Measurements from ENCODE around the gene ZBTB2. TPM values are rescaled to one million over a fixed set of nuclear protein-coding genes. Genes with fewer than 3 reads are reported as not detected.

ZBTB2 gene
- total RNA-seq, 2 donors from 2014 or later = 5.3 to 8.4 TPM

- Histone ChIP-seq H3K4me3 (no peak overlapping the region), H3K27me3 (replicated peaks; ENCODE audit: insufficient read depth) (no peaks in the 10 kb centered on the region), H3K36me3 (peaks cover 2% of the 10 kb centered on the region), H3K4me1 (ENCODE audit: control insufficient read depth in 1 of 2, low read depth in 2 of 2) (no peaks in the 10 kb centered on the region), H3K9me3 (no peaks in the 10 kb centered on the region), H3K27ac (no peak overlapping the region)
- DNase-seq (ENCODE audit: low spot score) (no peak), ATAC-seq (ENCODE audit: insufficient number of reproducible peaks, low FRiP score, low read depth) (no peak)
- TF ChIP-seq, protein P1, sequence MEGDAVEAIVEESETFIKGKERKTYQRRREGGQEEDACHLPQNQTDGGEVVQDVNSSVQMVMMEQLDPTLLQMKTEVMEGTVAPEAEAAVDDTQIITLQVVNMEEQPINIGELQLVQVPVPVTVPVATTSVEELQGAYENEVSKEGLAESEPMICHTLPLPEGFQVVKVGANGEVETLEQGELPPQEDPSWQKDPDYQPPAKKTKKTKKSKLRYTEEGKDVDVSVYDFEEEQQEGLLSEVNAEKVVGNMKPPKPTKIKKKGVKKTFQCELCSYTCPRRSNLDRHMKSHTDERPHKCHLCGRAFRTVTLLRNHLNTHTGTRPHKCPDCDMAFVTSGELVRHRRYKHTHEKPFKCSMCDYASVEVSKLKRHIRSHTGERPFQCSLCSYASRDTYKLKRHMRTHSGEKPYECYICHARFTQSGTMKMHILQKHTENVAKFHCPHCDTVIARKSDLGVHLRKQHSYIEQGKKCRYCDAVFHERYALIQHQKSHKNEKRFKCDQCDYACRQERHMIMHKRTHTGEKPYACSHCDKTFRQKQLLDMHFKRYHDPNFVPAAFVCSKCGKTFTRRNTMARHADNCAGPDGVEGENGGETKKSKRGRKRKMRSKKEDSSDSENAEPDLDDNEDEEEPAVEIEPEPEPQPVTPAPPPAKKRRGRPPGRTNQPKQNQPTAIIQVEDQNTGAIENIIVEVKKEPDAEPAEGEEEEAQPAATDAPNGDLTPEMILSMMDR (IDR thresholded peaks at IDR 0.05) = no peak
Measured at GRCh38 chr6:151338651-151339200, 52.6 kb downstream of the ZBTB2 start.

DNA sequence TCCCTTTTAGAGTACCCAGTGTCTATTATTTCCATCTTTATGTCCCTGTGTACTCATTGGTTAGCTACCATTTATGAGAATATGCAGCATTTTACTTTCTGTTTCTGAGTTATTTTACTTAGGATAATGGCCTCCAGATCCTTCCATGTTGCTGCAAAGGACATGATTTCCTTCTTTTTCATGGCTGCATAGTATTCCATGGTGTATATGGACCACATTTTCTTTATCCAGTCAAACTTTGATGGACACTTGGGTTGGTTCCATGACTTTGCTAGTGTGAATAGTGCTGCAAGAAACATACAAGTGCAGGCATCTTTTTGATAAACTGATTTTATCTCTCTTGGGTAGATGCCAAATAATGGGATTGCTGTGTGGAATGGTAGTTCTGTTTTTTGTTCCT is 55.4 kb downstream of the ZBTB2 start:
- H3K27me3 ChIP-seq (replicated peaks; ENCODE audit: insufficient read depth) = no peaks in the 10 kb centered on the region
- DNase-seq (ENCODE audit: low spot score) = no peak
- no peaks in the 10 kb centered on the region for H3K9me3 ChIP-seq
- no peaks in the 10 kb centered on the region for H3K4me1 ChIP-seq (ENCODE audit: control insufficient read depth in 1 of 2, low read depth in 2 of 2)
- TF ChIP-seq, protein P1 (IDR thresholded peaks at IDR 0.05) = no peak
- no peaks in the 10 kb centered on the region for H3K36me3 ChIP-seq
- H3K27ac ChIP-seq = no peak overlapping the region
- ATAC-seq (ENCODE audit: insufficient number of reproducible peaks, low FRiP score, low read depth) = no peak
- H3K4me3 ChIP-seq = no peak overlapping the region

GRCh38 chr6:151330130-151330696 is 61.1 kb downstream of the ZBTB2 start:
- Histone ChIP-seq H3K9me3 (no peaks in the 10 kb centered on the region), H3K36me3 (no peaks in the 10 kb centered on the region), H3K4me1 (ENCODE audit: control insufficient read depth in 1 of 2, low read depth in 2 of 2) (peaks cover 0 to 2% of the 10 kb centered on the region in 2 donors), H3K4me3 (no peak overlapping the region), H3K27ac (no peak overlapping the region), H3K27me3 (replicated peaks; ENCODE audit: insufficient read depth) (no peaks in the 10 kb centered on the region)
- ATAC-seq (ENCODE audit: insufficient number of reproducible peaks, low FRiP score, low read depth) (no peak), DNase-seq (ENCODE audit: low spot score) (no peak)
- TF ChIP-seq, protein P1 (IDR thresholded peaks at IDR 0.05) = no peak

GRCh38 chr6:151327101-151327500 is 64.3 kb downstream of the ZBTB2 start:
- Histone ChIP-seq H3K4me1 (ENCODE audit: control insufficient read depth in 1 of 2, low read depth in 2 of 2) (peaks cover 0 to 16% of the 10 kb centered on the region in 2 donors), H3K36me3 (no peaks in the 10 kb centered on the region), H3K4me3 (no peak overlapping the region), H3K9me3 (no peaks in the 10 kb centered on the region), H3K27ac (no peak overlapping the region), H3K27me3 (replicated peaks; ENCODE audit: insufficient read depth) (no peaks in the 10 kb centered on the region)
- DNase-seq (ENCODE audit: low spot score) = no peak
- TF ChIP-seq, protein P1 (IDR thresholded peaks at IDR 0.05) = no peak
- ATAC-seq (ENCODE audit: insufficient number of reproducible peaks, low FRiP score, low read depth) = no peak

DNA sequence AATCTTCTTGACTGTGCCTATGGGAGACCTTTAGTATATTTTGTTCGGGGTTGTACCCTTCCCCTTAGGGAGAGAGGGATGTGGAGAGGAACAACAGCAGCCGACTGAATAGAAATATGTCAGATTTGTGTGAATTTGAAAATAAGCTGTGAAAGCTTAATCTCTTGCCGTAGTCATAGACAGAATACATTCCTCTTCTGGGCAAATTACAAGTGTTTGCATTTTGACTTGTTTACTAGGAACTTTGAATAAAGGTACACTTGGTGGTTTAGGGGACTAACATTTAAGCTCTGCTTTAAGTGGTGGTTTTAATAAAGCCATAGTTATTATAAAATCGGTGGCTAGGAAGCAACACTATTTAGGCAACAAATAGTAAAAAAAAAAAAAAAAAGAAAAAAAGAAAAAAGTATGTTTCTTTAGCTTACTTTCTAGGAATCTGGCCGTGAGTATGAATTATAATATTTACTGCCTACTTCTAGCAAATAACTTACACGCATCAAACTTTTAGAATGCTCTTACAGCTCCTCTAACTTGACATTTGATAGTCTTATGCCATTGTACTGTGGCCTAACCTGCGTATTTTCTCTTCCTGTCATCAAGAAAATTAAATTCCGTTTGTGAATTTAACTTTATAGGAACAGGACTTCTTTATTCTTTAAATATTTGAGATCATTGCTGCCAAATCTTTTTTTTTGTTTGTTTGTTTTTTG is 65.1 kb downstream of the ZBTB2 start:
- peak overlapping the region; percentile 51 to 52 for H3K27ac ChIP-seq
- peaks cover 0 to 16% of the 10 kb centered on the region in 2 donors for H3K4me1 ChIP-seq (ENCODE audit: control insufficient read depth in 1 of 2, low read depth in 2 of 2)
- no peaks in the 10 kb centered on the region for H3K36me3 ChIP-seq
- H3K4me3 ChIP-seq = peak overlapping the region; percentile 72
- DNase-seq (ENCODE audit: low spot score) (no peak), ATAC-seq (ENCODE audit: insufficient number of reproducible peaks, low FRiP score, low read depth) (no peak)
- no peaks in the 10 kb centered on the region for H3K9me3 ChIP-seq
- H3K27me3 ChIP-seq (replicated peaks; ENCODE audit: insufficient read depth) = no peaks in the 10 kb centered on the region
- TF ChIP-seq, protein P1 (IDR thresholded peaks at IDR 0.05) = no peak

Measured in thoracic aorta (tissue), 2 donors.